Femur (tissue), 1 donor: ENCODE data around the gene GALNT11.
"Not testable (repeated sequence)": the region's sequence is repeated elsewhere in the genome, so short reads cannot be mapped to it uniquely, and the experiment has no call there.

Source experiments
- DNase-seq: peaks from one replicate; pipeline ENCODE4 v3.0.0-alpha.2; 2017

Gene GALNT11

GRCh38 chr7:152076940-152077933 is 51.8 kb downstream of the GALNT11 start:
- no peak for DNase-seq

DNA sequence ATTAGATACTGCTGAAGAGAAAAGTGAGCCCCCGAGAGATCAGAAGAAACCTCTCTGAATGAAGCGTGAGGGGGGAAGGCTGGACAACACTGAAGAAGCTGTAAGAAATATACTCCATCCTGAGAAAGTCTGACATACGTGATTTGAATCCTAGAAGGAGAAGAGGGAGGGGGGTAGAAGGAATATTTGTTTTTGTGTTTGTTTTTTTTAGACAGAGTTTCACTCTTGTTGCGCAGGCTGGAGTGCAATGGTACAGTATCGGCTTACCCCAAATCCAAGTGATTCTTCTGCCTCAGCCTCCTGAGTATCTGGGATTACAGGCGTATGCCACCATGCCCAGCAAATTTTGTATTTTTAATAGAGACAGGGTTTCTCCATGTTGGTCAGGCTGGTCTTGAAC is 52.6 kb downstream of the GALNT11 start:
- no peak for DNase-seq

DNA sequence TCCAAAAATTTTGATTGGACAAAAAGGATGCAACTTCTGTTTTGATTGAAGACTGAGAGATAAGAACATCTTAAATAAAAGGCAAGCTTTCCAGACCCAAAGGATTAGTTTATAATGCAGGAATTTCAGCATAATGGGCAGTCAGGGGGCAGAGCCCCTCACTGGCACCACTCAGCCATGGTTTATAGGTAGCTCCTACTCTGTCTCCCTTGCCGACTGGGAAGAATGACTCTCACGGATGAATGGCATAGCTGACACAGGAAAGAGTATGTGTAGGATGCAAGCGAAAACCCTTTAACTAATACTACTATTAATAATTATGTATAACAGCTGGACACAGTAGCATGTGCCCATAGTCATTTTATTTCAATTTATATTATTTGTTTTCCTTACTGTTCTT is 53.3 kb downstream of the GALNT11 start:
- no peak for DNase-seq

DNA sequence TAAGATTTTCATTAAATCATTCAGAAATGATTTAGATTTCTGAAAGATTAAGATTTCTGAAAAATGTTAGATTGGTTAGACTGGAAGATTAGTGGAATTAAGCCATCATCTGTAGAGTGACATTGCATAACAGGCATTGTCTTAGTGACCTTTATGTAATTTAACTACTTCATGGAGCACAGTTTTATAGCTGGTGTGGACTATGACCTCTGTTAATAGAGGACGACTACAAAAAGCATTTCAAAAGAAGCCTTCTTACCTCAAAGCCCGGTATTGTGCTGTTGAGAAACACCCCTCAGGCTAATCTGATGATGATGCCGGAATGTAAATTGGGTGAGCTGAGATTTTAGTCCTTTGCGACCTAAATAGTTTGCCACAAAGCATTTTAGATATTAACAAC is 55.6 kb downstream of the GALNT11 start:
- DNase-seq = no peak

- DNase-seq = not testable (repeated sequence)
These were observed 56.7 kb downstream of the GALNT11 start for GRCh38 chr7:152082073-152082721.

- DNase-seq = no peak
These were observed 59.7 kb downstream of the GALNT11 start for GRCh38 chr7:152085131-152085530.

GRCh38 chr7:152086513-152086912 is 61.0 kb downstream of the GALNT11 start:
- no peak for DNase-seq

DNA sequence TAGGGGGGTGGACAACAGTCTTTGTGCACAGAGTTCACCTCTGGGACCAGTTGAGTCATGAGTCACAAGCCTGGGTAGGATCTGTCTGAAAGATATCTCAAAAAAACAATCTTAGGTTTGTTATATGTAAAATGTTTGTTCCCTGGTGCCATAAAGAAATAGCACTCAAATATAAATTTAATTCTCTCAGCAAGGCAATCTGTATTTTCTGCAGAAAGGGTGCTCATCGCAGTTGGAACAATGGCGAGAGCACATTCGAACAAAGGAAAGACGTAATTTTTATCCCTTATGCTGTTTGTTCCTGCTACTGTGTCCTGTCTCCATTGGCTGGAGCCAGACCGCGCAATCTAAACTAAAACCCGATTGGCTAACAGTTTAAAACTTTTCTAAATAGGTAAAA is 63.7 kb downstream of the GALNT11 start:
- DNase-seq = no peak

- no peak for DNase-seq
These were observed 65.3 kb downstream of the GALNT11 start for GRCh38 chr7:152090747-152091146.

DNA sequence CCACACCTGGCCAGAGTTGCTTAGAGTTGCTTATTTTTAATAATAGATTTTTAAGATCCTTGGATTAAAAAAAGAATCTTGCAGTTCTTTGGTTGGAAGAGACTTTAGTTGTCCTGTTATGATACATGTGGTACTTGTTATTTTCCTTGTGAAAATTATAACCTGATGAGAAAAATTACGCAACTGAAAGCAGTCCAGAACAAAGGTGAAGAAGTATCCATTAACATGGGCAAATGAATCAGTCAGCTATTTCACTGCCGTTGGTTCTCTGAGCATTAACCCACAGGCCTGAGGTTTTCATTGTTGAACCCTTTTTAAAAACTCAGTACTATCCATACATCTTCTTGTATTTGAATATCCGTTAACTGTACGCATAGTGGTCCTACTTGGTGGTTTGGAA is 68.2 kb downstream of the GALNT11 start:
- no peak for DNase-seq

DNA sequence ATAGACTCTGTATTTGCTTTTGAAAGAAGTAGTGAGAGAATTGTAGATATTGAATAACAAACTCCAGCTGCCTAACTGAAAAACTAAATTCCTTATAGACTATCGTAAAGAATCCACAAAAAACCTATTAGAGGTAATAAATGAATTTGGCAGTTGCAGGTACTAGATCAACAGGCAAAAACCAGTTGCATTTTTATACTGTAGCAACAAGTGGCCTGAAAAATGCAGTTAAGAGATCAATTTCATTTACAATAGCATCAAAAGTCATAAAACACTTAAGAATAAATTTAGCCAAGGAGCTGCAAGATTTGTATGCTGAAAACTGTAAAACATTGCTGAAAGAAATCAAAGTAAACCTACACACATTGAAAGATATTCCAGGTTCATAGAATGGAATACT is 70.3 kb downstream of the GALNT11 start:
- no peak for DNase-seq

- DNase-seq = no peak
These were observed 71.9 kb downstream of the GALNT11 start for GRCh38 chr7:152097330-152097729.

GRCh38 chr7:152103066-152103465 is 77.6 kb downstream of the GALNT11 start:
- DNase-seq = no peak

GRCh38 chr7:152103691-152104090 is 78.2 kb downstream of the GALNT11 start:
- no peak for DNase-seq

- no peak for DNase-seq
These were observed 79.7 kb downstream of the GALNT11 start for GRCh38 chr7:152105205-152105604.

GRCh38 chr7:152106990-152107389 is 81.5 kb downstream of the GALNT11 start:
- no peak for DNase-seq

DNA sequence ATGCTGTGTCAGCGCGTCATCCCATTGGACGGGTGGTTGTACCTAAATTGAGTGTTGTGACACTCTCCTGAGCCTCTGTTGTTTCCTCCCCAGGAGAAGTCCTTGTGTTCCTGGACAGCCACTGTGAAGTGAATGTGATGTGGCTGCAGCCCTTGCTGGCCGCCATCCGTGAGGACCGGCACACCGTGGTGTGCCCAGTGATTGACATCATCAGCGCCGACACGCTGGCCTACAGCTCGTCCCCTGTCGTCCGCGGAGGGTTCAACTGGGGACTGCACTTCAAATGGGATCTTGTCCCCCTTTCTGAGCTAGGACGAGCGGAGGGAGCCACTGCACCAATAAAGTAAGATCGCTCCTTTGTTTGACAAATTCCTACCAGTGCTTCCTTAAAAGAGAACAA is 82.5 kb downstream of the GALNT11 start:
- no peak for DNase-seq

- DNase-seq = no peak
These were observed 82.9 kb downstream of the GALNT11 start for GRCh38 chr7:152108359-152108758.

DNA sequence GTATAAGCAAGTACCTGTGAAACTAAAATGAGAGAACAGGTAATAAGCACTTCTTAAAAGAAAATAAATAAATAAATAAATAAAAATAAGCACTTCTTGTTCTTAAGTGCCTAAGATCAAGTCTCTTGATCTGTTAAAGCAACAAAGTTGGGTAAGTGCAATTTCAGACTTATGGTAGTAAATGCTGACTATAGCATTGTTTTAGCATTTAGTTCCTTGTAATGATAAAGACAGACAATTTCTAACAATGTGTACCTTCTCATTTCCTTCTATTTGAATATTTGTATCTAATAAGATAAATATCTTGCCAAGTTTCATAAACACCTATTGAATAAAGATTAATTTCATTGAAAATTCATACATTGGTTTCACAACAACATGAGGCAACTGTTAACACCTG is 87.4 kb downstream of the GALNT11 start:
- DNase-seq = no peak

- DNase-seq = no peak
These were observed 89.7 kb downstream of the GALNT11 start for GRCh38 chr7:152115021-152115718.

DNA sequence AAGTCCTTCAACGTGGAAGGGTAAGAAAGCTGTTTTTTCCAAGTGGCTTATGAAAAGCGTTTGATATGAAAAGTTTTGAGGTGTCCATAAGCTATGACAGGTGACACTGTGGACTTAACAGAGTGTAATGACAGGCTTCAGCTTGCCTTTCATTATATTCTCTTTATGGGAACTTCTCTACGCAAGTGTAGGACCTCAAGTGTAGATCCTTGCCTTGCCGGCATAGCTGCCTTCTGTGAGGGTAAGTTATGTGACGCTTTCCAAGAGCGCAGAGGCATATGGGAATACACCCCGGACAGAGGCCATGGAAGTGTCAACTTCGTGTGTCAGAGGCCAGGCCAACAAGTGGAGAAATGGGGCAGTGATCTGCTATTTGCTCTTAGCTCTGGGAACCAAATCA is 91.9 kb downstream of the GALNT11 start:
- DNase-seq = no peak

- DNase-seq = no peak
These were observed 94.7 kb downstream of the GALNT11 start for GRCh38 chr7:152120210-152120609.

DNA sequence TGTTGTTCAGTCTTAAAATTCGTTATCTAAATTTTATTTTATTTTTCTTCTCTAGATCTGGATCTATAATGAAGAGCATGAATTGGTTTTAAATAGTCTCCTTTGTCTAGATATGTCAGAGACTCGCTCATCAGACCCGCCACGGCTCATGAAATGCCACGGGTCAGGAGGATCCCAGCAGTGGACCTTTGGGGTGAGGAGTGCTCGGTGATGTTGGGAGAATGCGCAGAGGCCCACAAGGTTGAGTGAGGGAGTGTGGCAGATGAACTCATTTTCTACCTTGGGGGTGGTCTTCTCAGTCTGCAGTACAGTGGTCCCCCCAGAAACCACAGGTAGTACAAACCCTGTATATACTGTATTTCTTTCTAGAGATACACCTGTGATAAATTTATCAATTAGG is 95.3 kb downstream of the GALNT11 start:
- DNase-seq = no peak

DNA sequence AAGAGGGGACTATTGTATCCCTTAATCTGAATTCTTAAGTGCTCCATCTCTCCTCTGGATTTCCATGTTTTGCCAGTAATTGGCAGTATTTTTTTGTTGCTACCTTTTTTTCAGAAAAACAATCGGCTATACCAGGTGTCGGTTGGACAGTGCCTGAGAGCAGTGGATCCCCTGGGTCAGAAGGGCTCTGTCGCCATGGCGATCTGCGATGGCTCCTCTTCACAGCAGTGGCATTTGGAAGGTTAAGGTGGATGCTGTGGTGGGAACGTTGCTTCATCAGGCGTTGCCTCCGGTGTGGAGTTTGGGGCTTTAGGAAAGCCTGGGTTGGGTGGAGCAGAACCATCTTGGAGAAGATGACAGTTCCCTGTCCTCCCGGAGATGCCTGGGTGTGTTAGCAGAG is 96.0 kb downstream of the GALNT11 start:
- no peak for DNase-seq
